ENCODE measurements around the gene SH3GL3.

- TF ChIP-seq CTCF (IDR thresholded peaks at IDR 0.05) (no peak), POLR2A (IDR thresholded peaks at IDR 0.05) (no peak)
These were observed 30.1 kb downstream of the SH3GL3 start for GRCh38 chr15:83477172-83477807.
